Panc1 (cell line): Measurements from ENCODE around the gene UBAC1.

Source experiments
- CTCF ChIP-seq: fragments of 450-650 bp; IDR thresholded peaks from 2 replicates; pipeline ENCODE4 v1.5.1; 2017; ENCODE audit warnings: mild to moderate bottlenecking
- POLR2AphosphoS5 ChIP-seq: IDR thresholded peaks from 2 replicates; pipeline ENCODE4 v1.6.1; 2012; ENCODE audit warnings: mild to moderate bottlenecking, low read depth, low read length, moderate library complexity
- REST ChIP-seq, 2 experiments: IDR thresholded peaks; 2 replicates each; pipeline ENCODE4 v1.6.1; 2011 to 2012; ENCODE audit warnings: low read depth in 2 of 2, control low read depth in 1 of 2, low read length in 1 of 2, mild to moderate bottlenecking in 1 of 2, moderate library complexity in 1 of 2; ENCODE audit not compliant: insufficient read depth in 1 of 2
- SIN3A ChIP-seq: IDR thresholded peaks from 2 replicates; pipeline ENCODE4 v1.6.1; 2012; ENCODE audit warnings: low read depth, mild to moderate bottlenecking, low read length, moderate library complexity, borderline replicate concordance; ENCODE audit not compliant: insufficient read depth

- TF ChIP-seq REST (IDR thresholded peaks at IDR 0.05; ENCODE audit: insufficient read depth in 1 of 2, low read depth in 2 of 2, low read length in 1 of 2) (no peak), CTCF (no peak), SIN3A (no peak), POLR2AphosphoS5 (no peak)
These were observed 57.2 kb downstream of the UBAC1 start for GRCh38 chr9:135903786-135904520.
